ENCODE results near the gene PARP12. TPM values are rescaled to one million over a fixed set of nuclear protein-coding genes. Genes with fewer than 3 reads are reported as not detected.
A peak's percentile ranks its signal among the peaks of the same experiment; 100 is the strongest.
"Not testable (repeated sequence)": the region's sequence is repeated elsewhere in the genome, so short reads cannot be mapped to it uniquely, and the experiment has no call there.

Gene PARP12
- total RNA-seq = 9.2 and 13.3 TPM in 2 replicates

GRCh38 chr7:140062528-140063299 is at the start of gene PARP12:
TSS of gene PARP12 (minus strand) at chr7:140062951. CDS start at chr7:140062847, 104 bp downstream.
- FAIRE-seq (no peak), DNase-seq (ENCODE audit: low read depth) (peak; percentile 45)
- H3K27me3 ChIP-seq (ENCODE audit: control insufficient read depth, insufficient read depth, low read length) = no peaks in the 10 kb centered on the region
- TF ChIP-seq, protein P1, sequence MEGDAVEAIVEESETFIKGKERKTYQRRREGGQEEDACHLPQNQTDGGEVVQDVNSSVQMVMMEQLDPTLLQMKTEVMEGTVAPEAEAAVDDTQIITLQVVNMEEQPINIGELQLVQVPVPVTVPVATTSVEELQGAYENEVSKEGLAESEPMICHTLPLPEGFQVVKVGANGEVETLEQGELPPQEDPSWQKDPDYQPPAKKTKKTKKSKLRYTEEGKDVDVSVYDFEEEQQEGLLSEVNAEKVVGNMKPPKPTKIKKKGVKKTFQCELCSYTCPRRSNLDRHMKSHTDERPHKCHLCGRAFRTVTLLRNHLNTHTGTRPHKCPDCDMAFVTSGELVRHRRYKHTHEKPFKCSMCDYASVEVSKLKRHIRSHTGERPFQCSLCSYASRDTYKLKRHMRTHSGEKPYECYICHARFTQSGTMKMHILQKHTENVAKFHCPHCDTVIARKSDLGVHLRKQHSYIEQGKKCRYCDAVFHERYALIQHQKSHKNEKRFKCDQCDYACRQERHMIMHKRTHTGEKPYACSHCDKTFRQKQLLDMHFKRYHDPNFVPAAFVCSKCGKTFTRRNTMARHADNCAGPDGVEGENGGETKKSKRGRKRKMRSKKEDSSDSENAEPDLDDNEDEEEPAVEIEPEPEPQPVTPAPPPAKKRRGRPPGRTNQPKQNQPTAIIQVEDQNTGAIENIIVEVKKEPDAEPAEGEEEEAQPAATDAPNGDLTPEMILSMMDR (IDR thresholded peaks at IDR 0.05; ENCODE audit: insufficient read depth, low read length, severe bottlenecking) = no peak
- no peaks in the 10 kb centered on the region for H3K36me3 ChIP-seq (ENCODE audit: control insufficient read depth, insufficient read depth, low read length)
- peak within 1 kb of the TSS; percentile 63 for H3K4me3 ChIP-seq (ENCODE audit: low read depth, low read length)

- DNase-seq (ENCODE audit: low read depth); H3K27me3 ChIP-seq (ENCODE audit: control insufficient read depth, insufficient read depth, low read length); FAIRE-seq; H3K4me3 ChIP-seq (ENCODE audit: low read depth, low read length); H3K36me3 ChIP-seq (ENCODE audit: control insufficient read depth, insufficient read depth, low read length): not testable (repeated sequence)
Observed at GRCh38 chr7:140108777-140109176, 46.0 kb upstream of the PARP12 start.

DNA sequence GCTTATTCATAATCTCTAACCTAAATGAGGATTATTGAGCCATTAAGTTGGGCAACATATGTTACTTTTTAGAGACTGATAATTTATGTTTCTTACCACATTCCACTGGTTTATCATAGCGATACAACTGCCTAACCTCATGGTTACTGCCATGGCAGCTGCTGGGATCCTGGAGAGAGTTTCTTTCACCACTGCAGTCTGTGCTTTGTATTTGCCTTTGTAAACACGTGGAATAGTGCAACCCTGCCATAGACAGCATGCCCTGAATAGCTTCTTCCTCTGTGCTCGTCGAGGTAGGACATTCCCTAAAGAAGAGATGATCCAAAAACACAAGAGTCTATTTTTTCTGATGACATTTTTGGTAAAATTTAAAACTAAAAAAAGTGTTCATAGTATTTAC is 33.7 kb upstream of the PARP12 start:
- no peaks in the 10 kb centered on the region for H3K27me3 ChIP-seq (ENCODE audit: control insufficient read depth, insufficient read depth, low read length)
- TF ChIP-seq, protein P1 (IDR thresholded peaks at IDR 0.05; ENCODE audit: insufficient read depth, low read length, severe bottlenecking) = no peak
- no peak overlapping the region for H3K4me3 ChIP-seq (ENCODE audit: low read depth, low read length)
- DNase-seq (ENCODE audit: low read depth) (no peak), FAIRE-seq (no peak)
- peaks cover 21% of the 10 kb centered on the region for H3K36me3 ChIP-seq (ENCODE audit: control insufficient read depth, insufficient read depth, low read length)

GRCh38 chr7:140093375-140093774 is 30.6 kb upstream of the PARP12 start:
- Histone ChIP-seq H3K4me3 (ENCODE audit: low read depth, low read length) (no peak overlapping the region), H3K36me3 (ENCODE audit: control insufficient read depth, insufficient read depth, low read length) (peaks cover 15% of the 10 kb centered on the region), H3K27me3 (ENCODE audit: control insufficient read depth, insufficient read depth, low read length) (no peaks in the 10 kb centered on the region)
- DNase-seq (ENCODE audit: low read depth) (no peak), FAIRE-seq (no peak)
- TF ChIP-seq, protein P1 (IDR thresholded peaks at IDR 0.05; ENCODE audit: insufficient read depth, low read length, severe bottlenecking) = no peak

DNA sequence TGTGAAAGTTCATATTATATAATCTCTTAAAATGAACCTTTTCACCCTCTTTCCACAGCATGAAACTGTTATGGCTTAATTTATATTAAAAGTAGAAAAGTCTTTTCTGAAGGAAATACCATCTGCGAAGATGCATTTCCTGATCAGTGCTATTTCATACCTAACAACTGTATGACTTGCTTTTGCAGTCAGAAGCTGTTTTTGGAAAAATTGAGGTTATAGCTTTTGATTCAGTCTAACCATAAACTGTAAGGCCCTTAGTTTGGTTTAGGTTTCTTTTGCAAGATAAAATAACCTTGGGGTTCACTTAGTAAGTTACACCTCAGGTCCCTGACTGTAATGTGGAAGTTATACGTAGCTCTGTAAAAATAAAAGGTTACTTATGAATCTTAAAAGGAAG is 22.7 kb upstream of the PARP12 start:
- DNase-seq (ENCODE audit: low read depth) = no peak
- TF ChIP-seq, protein P1 (IDR thresholded peaks at IDR 0.05; ENCODE audit: insufficient read depth, low read length, severe bottlenecking) = no peak
- no peak overlapping the region for H3K4me3 ChIP-seq (ENCODE audit: low read depth, low read length)
- FAIRE-seq = no peak
- H3K36me3 ChIP-seq (ENCODE audit: control insufficient read depth, insufficient read depth, low read length) = peaks cover 1% of the 10 kb centered on the region
- no peaks in the 10 kb centered on the region for H3K27me3 ChIP-seq (ENCODE audit: control insufficient read depth, insufficient read depth, low read length)

DNA sequence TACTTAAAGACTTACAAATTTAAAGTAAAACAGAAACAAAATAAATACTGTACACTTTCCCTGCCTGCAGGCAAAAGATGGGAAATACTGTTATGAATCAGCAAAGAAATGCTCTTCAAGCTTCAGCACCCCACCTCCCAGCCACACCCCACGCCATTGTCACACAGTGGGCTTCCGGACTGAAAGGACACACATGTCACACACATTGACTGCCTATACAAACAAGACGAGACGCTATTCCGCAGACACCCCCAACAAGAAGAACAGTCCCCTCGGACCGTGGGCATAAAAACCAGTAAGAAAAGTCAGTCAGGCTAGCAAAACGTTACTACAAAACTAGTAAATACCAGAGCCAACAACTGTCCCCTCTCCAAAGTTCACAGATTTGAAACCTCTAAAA is 22.2 kb upstream of the PARP12 start:
- no peak for DNase-seq (ENCODE audit: low read depth)
- TF ChIP-seq, protein P1 (IDR thresholded peaks at IDR 0.05; ENCODE audit: insufficient read depth, low read length, severe bottlenecking) = no peak
- Histone ChIP-seq H3K27me3 (ENCODE audit: control insufficient read depth, insufficient read depth, low read length) (no peaks in the 10 kb centered on the region), H3K4me3 (ENCODE audit: low read depth, low read length) (no peak overlapping the region), H3K36me3 (ENCODE audit: control insufficient read depth, insufficient read depth, low read length) (no peaks in the 10 kb centered on the region)
- FAIRE-seq = peak; percentile 18

All from bronchial epithelial cell (primary cell).